OCI-LY3 (cell line): ENCODE results near the gene TPRA1.

ENCODE experiments used
- H2AFZ ChIP-seq: fragments of 200-600, 300-600 bp; shearing (Covaris generic); 2 replicates; pipeline ENCODE4 v1.6.0; 2014; ENCODE audit warnings: antibody characterized with exemption, low read depth, low read length
- H3K27ac ChIP-seq: fragments of 200-600, 300-600 bp; sonication (generic); 2 replicates; pipeline ENCODE4 v1.5.1; 2014; ENCODE audit warnings: mild to moderate bottlenecking, low read length, moderate library complexity, mixed read lengths
- H3K27me3 ChIP-seq: fragments of 200-600, 300-600 bp; sonication (generic); 2 replicates; pipeline ENCODE4 v1.6.1; 2014; ENCODE audit warnings: low read depth, low read length, mixed read lengths
- H3K36me3 ChIP-seq: fragments of 200-600, 300-600 bp; sonication (generic); replicated peaks from 2 replicates; pipeline ENCODE3; 2014; ENCODE audit warnings: low read depth, low read length, mixed read lengths
- H3K4me1 ChIP-seq: fragments of 300-600, 200-600 bp; sonication (generic); 2 replicates; pipeline ENCODE4 v1.6.1; 2014; ENCODE audit warnings: low read length, mixed read lengths
- H3K4me2 ChIP-seq: fragments of 200-600, 300-600 bp; sonication (generic); 2 replicates; pipeline ENCODE4 v1.6.1; 2014; ENCODE audit warnings: low read length, mixed read lengths
- H3K4me3 ChIP-seq: fragments of 300-600, 200-600 bp; sonication (generic); 2 replicates; pipeline ENCODE4 v1.5.1; 2014; ENCODE audit warnings: antibody characterized with exemption, mild to moderate bottlenecking, low read length, moderate library complexity
- H3K79me2 ChIP-seq: fragments of 300-600, 200-600 bp; shearing (Covaris generic); 2 replicates; pipeline ENCODE4 v1.6.1; 2014; ENCODE audit warnings: mild to moderate bottlenecking, low read length, mixed read lengths
- H3K9ac ChIP-seq: fragments of 300-600, 200-600 bp; shearing (Covaris generic); 2 replicates; pipeline ENCODE4 v1.6.0; 2014; ENCODE audit warnings: mild to moderate bottlenecking, low read length, moderate library complexity
- H3K9me3 ChIP-seq: fragments of 200-600, 300-600 bp; shearing (Covaris generic); 2 replicates; pipeline ENCODE4 v1.6.1; 2014; ENCODE audit warnings: low read length, mixed read lengths; ENCODE audit not compliant: insufficient read depth
- H4K20me1 ChIP-seq: fragments of 200-600, 300-600 bp; sonication (generic); 2 replicates; pipeline ENCODE4 v1.6.1; 2016; ENCODE audit warnings: low read length, mixed read lengths; ENCODE audit not compliant: insufficient read depth
- EZH2phosphoT487 ChIP-seq: fragments of 200-600 bp; shearing (Covaris generic); IDR thresholded peaks from 2 replicates; pipeline ENCODE4 v1.6.1; 2018; ENCODE audit warnings: antibody characterized with exemption, mixed run types, low read depth
- TF ChIP-seq, protein P1 (sequence below): fragments of 200-600, 300-600 bp; sonication (generic); IDR thresholded peaks from 2 replicates; pipeline ENCODE4 v1.5.1; 2014; ENCODE audit warnings: antibody characterized with exemption, low read length, low read depth

TPRA1 gene

DNA sequence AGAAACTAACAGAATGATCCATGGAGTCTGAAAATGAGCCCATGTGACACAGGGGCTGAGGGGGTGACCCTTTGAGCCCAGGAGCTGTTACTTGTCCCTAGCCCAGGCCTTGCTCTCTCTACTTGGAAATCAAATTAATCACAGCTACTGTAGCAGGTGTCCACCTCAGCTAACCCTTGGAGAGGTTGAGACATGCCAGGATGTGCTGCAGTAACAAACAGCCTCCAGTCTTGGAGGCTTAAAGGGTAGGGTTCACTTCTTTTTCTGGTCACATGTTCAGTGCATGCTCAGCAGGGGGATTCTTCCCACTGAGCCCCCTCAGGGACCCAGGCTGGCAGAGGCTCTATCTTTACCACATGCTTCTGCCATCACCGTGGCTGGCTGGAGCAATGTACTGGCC lies 21.4 kb downstream of the TPRA1 start:
- Histone ChIP-seq H3K27ac (no peak overlapping the region), H3K4me1 (no peaks in the 10 kb centered on the region), H4K20me1 (no peaks in the 10 kb centered on the region), H3K79me2 (no peaks in the 10 kb centered on the region), H3K9me3 (no peaks in the 10 kb centered on the region), H3K27me3 (no peaks in the 10 kb centered on the region), H3K9ac (no peak overlapping the region), H3K4me2 (no peak overlapping the region), H2AFZ (no peak overlapping the region), H3K36me3 (peaks cover 30% of the 10 kb centered on the region), H3K4me3 (no peak overlapping the region)
- TF ChIP-seq, protein P1, sequence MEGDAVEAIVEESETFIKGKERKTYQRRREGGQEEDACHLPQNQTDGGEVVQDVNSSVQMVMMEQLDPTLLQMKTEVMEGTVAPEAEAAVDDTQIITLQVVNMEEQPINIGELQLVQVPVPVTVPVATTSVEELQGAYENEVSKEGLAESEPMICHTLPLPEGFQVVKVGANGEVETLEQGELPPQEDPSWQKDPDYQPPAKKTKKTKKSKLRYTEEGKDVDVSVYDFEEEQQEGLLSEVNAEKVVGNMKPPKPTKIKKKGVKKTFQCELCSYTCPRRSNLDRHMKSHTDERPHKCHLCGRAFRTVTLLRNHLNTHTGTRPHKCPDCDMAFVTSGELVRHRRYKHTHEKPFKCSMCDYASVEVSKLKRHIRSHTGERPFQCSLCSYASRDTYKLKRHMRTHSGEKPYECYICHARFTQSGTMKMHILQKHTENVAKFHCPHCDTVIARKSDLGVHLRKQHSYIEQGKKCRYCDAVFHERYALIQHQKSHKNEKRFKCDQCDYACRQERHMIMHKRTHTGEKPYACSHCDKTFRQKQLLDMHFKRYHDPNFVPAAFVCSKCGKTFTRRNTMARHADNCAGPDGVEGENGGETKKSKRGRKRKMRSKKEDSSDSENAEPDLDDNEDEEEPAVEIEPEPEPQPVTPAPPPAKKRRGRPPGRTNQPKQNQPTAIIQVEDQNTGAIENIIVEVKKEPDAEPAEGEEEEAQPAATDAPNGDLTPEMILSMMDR: no peak
- no peak for TF ChIP-seq EZH2phosphoT487

DNA sequence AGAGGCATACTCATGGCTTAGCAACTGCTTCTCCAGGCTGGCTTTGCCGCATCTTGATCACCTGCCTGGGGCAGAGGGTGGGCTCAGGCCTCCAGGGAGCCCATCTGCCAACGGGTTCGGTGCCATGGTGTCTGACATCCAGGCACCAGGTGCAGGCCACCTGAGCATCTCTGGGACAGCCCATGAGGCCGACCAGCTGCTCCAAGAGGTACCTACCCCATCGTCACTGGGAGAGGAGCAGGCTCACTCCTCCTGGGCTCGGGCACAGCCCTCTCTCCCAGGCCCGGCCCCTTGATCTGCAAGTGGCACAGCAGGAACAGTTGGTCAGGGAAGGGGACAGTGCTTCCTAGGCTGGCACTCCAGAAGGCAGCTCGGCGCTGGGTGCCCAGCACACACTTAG lies 21.9 kb downstream of the TPRA1 start:
- Histone ChIP-seq H3K9ac (no peak overlapping the region), H3K4me3 (no peak overlapping the region), H3K4me2 (no peak overlapping the region), H2AFZ (no peak overlapping the region), H3K9me3 (no peaks in the 10 kb centered on the region), H3K27me3 (no peaks in the 10 kb centered on the region), H3K27ac (no peak overlapping the region), H3K36me3 (peaks cover 25% of the 10 kb centered on the region), H4K20me1 (no peaks in the 10 kb centered on the region), H3K4me1 (no peaks in the 10 kb centered on the region), H3K79me2 (no peaks in the 10 kb centered on the region)
- TF ChIP-seq, protein P1: no peak
- TF ChIP-seq EZH2phosphoT487: no peak

DNA sequence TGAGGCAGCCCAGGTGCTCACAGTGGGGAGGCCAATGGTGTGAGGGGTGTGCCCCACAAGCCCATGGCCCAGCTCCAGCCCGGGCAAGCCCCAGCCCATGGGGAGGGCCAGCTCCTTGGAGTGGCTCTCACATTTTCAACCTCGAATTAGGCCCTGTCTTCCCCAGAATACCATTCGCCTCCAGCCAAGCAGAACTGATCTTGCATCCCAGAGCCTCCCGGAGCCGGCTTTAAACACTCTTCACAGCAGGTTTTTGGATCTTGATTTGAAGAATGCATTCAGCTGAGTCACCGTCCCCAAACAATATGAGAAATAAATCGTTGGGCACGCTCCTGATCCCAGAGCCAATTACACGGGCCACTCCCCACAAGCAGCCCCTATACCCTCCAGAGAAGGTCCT lies 23.7 kb downstream of the TPRA1 start:
- no peak overlapping the region for H3K4me2 ChIP-seq
- H3K4me1 ChIP-seq: no peaks in the 10 kb centered on the region
- H3K9ac ChIP-seq: no peak overlapping the region
- H4K20me1 ChIP-seq: no peaks in the 10 kb centered on the region
- no peaks in the 10 kb centered on the region for H3K79me2 ChIP-seq
- peaks cover 12% of the 10 kb centered on the region for H3K36me3 ChIP-seq
- H3K27me3 ChIP-seq: no peaks in the 10 kb centered on the region
- no peaks in the 10 kb centered on the region for H3K9me3 ChIP-seq
- H3K4me3 ChIP-seq: no peak overlapping the region
- H2AFZ ChIP-seq: no peak overlapping the region
- no peak for TF ChIP-seq EZH2phosphoT487
- TF ChIP-seq, protein P1: no peak
- H3K27ac ChIP-seq: no peak overlapping the region

DNA sequence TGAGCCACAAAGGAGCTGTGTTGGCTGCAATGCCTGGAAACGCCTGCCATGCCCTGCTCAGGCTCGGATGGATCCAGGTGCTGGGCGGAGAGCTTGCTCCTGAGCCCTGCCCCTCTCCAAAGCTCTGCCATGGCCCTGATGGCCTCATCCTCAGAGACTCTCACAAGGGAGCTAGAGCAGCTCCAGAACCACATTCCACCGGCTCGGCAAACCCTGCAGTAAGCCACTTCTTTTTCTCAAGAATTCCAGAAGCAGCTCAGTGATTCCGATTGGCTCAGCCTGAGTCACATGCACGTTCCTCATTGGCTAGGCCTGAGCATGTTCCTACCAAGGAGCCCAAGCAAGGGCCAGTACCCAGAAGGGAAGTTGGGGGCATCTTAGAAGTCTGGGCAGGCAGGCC lies 24.8 kb downstream of the TPRA1 start:
- no peak for TF ChIP-seq EZH2phosphoT487
- TF ChIP-seq, protein P1: no peak

More for the DNA sequence above, 24.8 kb downstream of the TPRA1 start:
- H2AFZ ChIP-seq: no peak overlapping the region
- H3K4me1 ChIP-seq: no peaks in the 10 kb centered on the region
- no peaks in the 10 kb centered on the region for H3K79me2 ChIP-seq
- no peak overlapping the region for H3K4me2 ChIP-seq
- H4K20me1 ChIP-seq: no peaks in the 10 kb centered on the region
- H3K27me3 ChIP-seq: no peaks in the 10 kb centered on the region
- H3K36me3 ChIP-seq: peaks cover 6% of the 10 kb centered on the region
- no peak overlapping the region for H3K9ac ChIP-seq
- H3K9me3 ChIP-seq: no peaks in the 10 kb centered on the region
- no peak overlapping the region for H3K27ac ChIP-seq
- no peak overlapping the region for H3K4me3 ChIP-seq
